Gastrocnemius medialis (tissue), 4 donors: ENCODE measurements around the gene PDSS2.

Experiments used
- CTCF ChIP-seq, 5 experiments: fragments of 450-650 bp in 3 of 5; fragments of 200-600 bp in 2 of 5; sonication (generic) in 2 of 5; IDR thresholded peaks in 4 of 5; conservative IDR thresholded peaks in 1 of 5; 1 replicate in 4 of 5; 2 replicates in 1 of 5; pipeline ENCODE4 v1.5.1; 2016 to 2019; ENCODE audit warnings: antibody characterized with exemption in 5 of 5, mild to moderate bottlenecking in 3 of 5, moderate library complexity in 3 of 5
- POLR2A ChIP-seq, 2 donors: fragments of 450-650 bp; IDR thresholded peaks; one replicate each; pipeline ENCODE4 v1.6.1; 2017; ENCODE audit warnings: antibody characterized with exemption in 2 of 2, mild to moderate bottlenecking in 2 of 2, moderate library complexity in 2 of 2

- TF ChIP-seq CTCF (IDR thresholded peaks at IDR 0.05 in 4 of 5, conservative IDR thresholded peaks at IDR 0.05 in 1 of 5) (no peak), POLR2A (IDR thresholded peaks at IDR 0.05) (no peak)
These were observed 111.1 kb downstream of the PDSS2 start for GRCh38 chr6:107348224-107348623.
